ENCODE data around the gene MND1. TPM values are rescaled to one million over a fixed set of nuclear protein-coding genes. Genes with fewer than 3 reads are reported as not detected.

Gene MND1
- total and polyA plus RNA-seq, 2 of the 8 experiments (the other 6 are each of a cell fraction or from before 2014, with no cell fraction given), result 4.4 to 26.2 TPM

DNA sequence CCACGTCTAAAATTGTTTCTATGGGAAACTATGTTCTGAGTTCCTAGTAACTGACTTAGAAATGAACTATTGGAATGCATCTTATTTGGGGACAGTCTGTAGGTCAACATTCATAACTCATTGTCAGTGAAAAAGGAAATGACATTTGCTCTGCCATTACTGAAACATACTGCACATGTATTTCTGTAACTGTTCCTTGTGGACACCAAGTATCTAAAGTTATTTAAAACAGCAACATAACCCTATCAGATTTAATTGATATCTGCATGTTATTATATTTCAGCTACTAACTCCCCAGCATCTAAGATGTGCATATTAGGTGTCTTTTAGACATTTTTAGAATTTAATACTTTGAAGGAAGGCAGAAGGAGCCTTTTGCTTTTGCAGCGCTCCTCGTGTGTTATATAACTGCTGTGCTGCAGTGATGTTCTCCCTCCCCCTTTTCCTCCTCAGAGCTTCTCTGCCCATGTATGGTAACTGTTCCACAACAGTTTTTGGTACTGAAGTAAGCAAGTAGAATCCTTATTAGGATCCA lies 84.5 kb downstream of the MND1 start:
- 93% methylated on average over 3 of the region's 3 CpGs; no CpG with 5 or more reads in 1 of the 2 experiments for WGBS, 2 experiments (ENCODE audit: extremely low coverage in 1 of 2, insufficient coverage in 1 of 2, insufficient read length in 1 of 2, insufficient replicate concordance in 2 of 2, low coverage in 1 of 2, low lambda C conversion rate in 2 of 2, missing lambda C conversion rate in 1 of 2)
- Histone ChIP-seq H2BK5ac (ENCODE audit: low read depth, low read length) (no peak overlapping the region), H3K23ac (ENCODE audit: insufficient read length) (no peak overlapping the region), H4K20me1 (replicated peaks in 1 of 2; ENCODE audit: control insufficient read depth in 1 of 2, insufficient read depth in 2 of 2, low read length in 2 of 2) (no peaks in the 10 kb centered on the region), H3K27ac (ENCODE audit: low read depth, low read length) (no peak overlapping the region), H2AK5ac (ENCODE audit: low read depth, low read length) (no peak overlapping the region), H2BK15ac (ENCODE audit: low read length) (no peak overlapping the region), H4K8ac (ENCODE audit: extremely low read depth, insufficient read depth, low read length) (no peak overlapping the region), H2BK120ac (replicated peaks; ENCODE audit: low read depth, low read length) (no peak overlapping the region), H3K4me2 (ENCODE audit: insufficient read depth in 1 of 2, low read depth in 2 of 2, low read length in 2 of 2) (no peak overlapping the region), H3K79me2 (ENCODE audit: control insufficient read depth in 1 of 2, insufficient read depth in 2 of 2, low read length in 2 of 2) (no peaks in the 10 kb centered on the region), H2AFZ (ENCODE audit: low read length) (no peak overlapping the region), H2BK12ac (ENCODE audit: low read depth, low read length) (no peak overlapping the region), H3K56ac (replicated peaks; ENCODE audit: insufficient read length, low read depth, low read length) (no peak overlapping the region), H3K4me3 (ENCODE audit: extremely low read depth in 1 of 4, insufficient read depth in 2 of 4, low read depth in 3 of 4, low read length in 4 of 4) (no peak overlapping the region), H3K27me3 (replicated peaks in 1 of 4; ENCODE audit: control insufficient read depth in 3 of 4, extremely low read depth in 1 of 4, insufficient read depth in 3 of 4, low read length in 3 of 4) (no peaks in the 10 kb centered on the region), H3K9ac (replicated peaks in 1 of 4; ENCODE audit: extremely low read depth in 1 of 4, low read depth in 3 of 4, low read length in 3 of 4) (no peak overlapping the region), H4K91ac (replicated peaks; ENCODE audit: insufficient read length, low read length) (no peak overlapping the region), H3K9me3 (ENCODE audit: insufficient read depth in 2 of 2, low read depth in 1 of 2, low read length in 1 of 2) (no peaks in the 10 kb centered on the region), H2BK20ac (ENCODE audit: low read length) (no peak overlapping the region), H3K23me2 (ENCODE audit: low read depth, low read length) (no peaks in the 10 kb centered on the region), H3K14ac (ENCODE audit: insufficient read length) (no peak overlapping the region), H3K18ac (ENCODE audit: extremely low read depth, low read length) (no peak overlapping the region), H3K79me1 (ENCODE audit: low read depth, low read length) (no peaks in the 10 kb centered on the region), H4K5ac (ENCODE audit: insufficient read length, low read depth, low read length) (no peak overlapping the region), H3K4me1 (replicated peaks in 1 of 4; ENCODE audit: control insufficient read depth in 3 of 4, insufficient read depth in 4 of 4, low read length in 3 of 4) (no peaks in the 10 kb centered on the region), H3K36me3 (ENCODE audit: control insufficient read depth in 2 of 4, insufficient read depth in 4 of 4, low read length in 3 of 4) (no peaks in the 10 kb centered on the region), H3K4ac (replicated peaks; ENCODE audit: insufficient read length, low read depth, low read length) (no peak overlapping the region)
- POLR2A ChIA-PET (ENCODE audit: partially characterized antibody), result interaction anchor here (1.8 kb wide), 1 partner anchor 38 kb away, joined by 4 read pairs; no protein-coding TSS in a partner anchor
- DNase-seq (ENCODE audit: low read depth in 1 of 2, low spot score in 2 of 2), result no peak
- TF ChIP-seq FOSL1 (IDR thresholded peaks at IDR 0.05; ENCODE audit: insufficient read depth, low read depth, low read length) (no peak), ASH2L (IDR thresholded peaks at IDR 0.05; ENCODE audit: low read length) (no peak), POU5F1 (IDR thresholded peaks at IDR 0.05; ENCODE audit: low read depth, low read length) (no peak), NRF1 (IDR thresholded peaks at IDR 0.05; ENCODE audit: low read depth, low read length) (no peak), YY1 (IDR thresholded peaks at IDR 0.05; ENCODE audit: low read depth, low read length) (no peak), EGR1 (IDR thresholded peaks at IDR 0.05; ENCODE audit: borderline replicate concordance, low read depth, low read length) (no peak), HDAC2 (IDR thresholded peaks at IDR 0.05; ENCODE audit: borderline replicate concordance in 1 of 2, low read depth in 2 of 2, low read length in 2 of 2) (no peak), SIX5 (IDR thresholded peaks at IDR 0.05; ENCODE audit: low read depth, low read length) (no peak)
- CTCF ChIA-PET (ENCODE audit: partially characterized antibody), result interaction anchor here (0.5 to 1.3 kb wide), 4 partner anchors 25 to 114 kb away, joined by 3 read pairs; no protein-coding TSS in a partner anchor
- no peak for FAIRE-seq

Data from H1 (cell line).